ENCODE measurements around the gene TTC14.

DNA sequence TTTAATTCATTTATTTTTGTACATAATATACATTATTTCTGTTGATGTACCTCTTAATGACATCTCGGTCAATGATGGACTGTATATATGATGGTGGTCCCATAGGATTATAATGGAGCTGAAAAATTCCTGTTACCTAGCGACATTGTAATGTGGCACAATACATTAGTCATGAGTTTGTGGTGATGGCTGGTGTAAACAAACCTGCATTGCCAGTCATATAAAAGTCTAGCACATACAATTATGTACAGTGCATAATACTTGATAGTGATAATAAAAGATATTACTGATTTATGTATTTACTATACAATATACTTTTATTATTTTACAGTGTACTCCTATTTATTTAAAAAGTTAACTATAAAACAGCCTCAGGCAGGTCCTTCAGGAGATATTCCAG lies 15.1 kb downstream of the TTC14 start:
- TF ChIP-seq HNF4G (IDR thresholded peaks at IDR 0.05): no peak
- no peak for TF ChIP-seq REST (IDR thresholded peaks at IDR 0.05)
- TF ChIP-seq CTCF (IDR thresholded peaks at IDR 0.05; ENCODE audit: low read depth, low read length, missing input control): no peak
- no peak for TF ChIP-seq TAF1 (conservative IDR thresholded peaks at IDR 0.05)
- TF ChIP-seq YY1 (IDR thresholded peaks at IDR 0.05): no peak
- TF ChIP-seq ATF3 (IDR thresholded peaks at IDR 0.05): no peak
- no peak for TF ChIP-seq GABPA (IDR thresholded peaks at IDR 0.05 in 1 of 2, conservative IDR thresholded peaks at IDR 0.05 in 1 of 2)
- TF ChIP-seq, protein P1, sequence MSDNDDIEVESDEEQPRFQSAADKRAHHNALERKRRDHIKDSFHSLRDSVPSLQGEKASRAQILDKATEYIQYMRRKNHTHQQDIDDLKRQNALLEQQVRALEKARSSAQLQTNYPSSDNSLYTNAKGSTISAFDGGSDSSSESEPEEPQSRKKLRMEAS (IDR thresholded peaks at IDR 0.05): no peak
- no peak for TF ChIP-seq EGR1 (IDR thresholded peaks at IDR 0.05; ENCODE audit: low read depth in 2 of 2)
- TF ChIP-seq FOXA1 (IDR thresholded peaks at IDR 0.05): no peak
- TF ChIP-seq SP1 (IDR thresholded peaks at IDR 0.05): no peak
- TF ChIP-seq RXRA (IDR thresholded peaks at IDR 0.05): no peak
- TF ChIP-seq JUND (IDR thresholded peaks at IDR 0.05): no peak
